MM.1S (cell line): ENCODE measurements around the gene TXLNA.

Experiments used
- DNase-seq: peaks from one replicate; pipeline ENCODE4 v3.0.0-alpha.2; 2015
- H2AFZ ChIP-seq: fragments of 300-600 bp; sonication (generic); 2 replicates; pipeline ENCODE4 v1.6.0; 2016; ENCODE audit warnings: antibody characterized with exemption, low read length
- H3F3A ChIP-seq: fragments of 300-600 bp; sonication (generic); 2 replicates; pipeline ENCODE4 v1.6.1; 2016; ENCODE audit warnings: mild to moderate bottlenecking, antibody characterized with exemption, low read length, moderate library complexity, mixed read lengths; ENCODE audit not compliant: insufficient read depth
- H3K27ac ChIP-seq: fragments of 300-600 bp; sonication (generic); 2 replicates; pipeline ENCODE4 v1.5.1; 2016; ENCODE audit warnings: mild to moderate bottlenecking, low read length
- H3K27me3 ChIP-seq: fragments of 300-600 bp; sonication (generic); replicated peaks from 2 replicates; pipeline ENCODE4 v1.6.0; 2016; ENCODE audit warnings: low read length; ENCODE audit not compliant: insufficient read depth
- H3K36me3 ChIP-seq: fragments of 300-600 bp; sonication (generic); replicated peaks from 2 replicates; pipeline ENCODE4 v1.6.1; 2016; ENCODE audit warnings: mild to moderate bottlenecking, low read length, mixed read lengths; ENCODE audit not compliant: insufficient read depth
- H3K4me1 ChIP-seq: fragments of 300-600 bp; sonication (generic); 2 replicates; pipeline ENCODE4 v1.6.1; 2016; ENCODE audit warnings: low read length, mixed read lengths
- H3K4me2 ChIP-seq: fragments of 300-600 bp; sonication (generic); 2 replicates; pipeline ENCODE4 v1.6.0; 2016; ENCODE audit warnings: low read depth, low read length
- H3K4me3 ChIP-seq: fragments of 300-600 bp; sonication (generic); 2 replicates; pipeline ENCODE4 v1.5.1; 2016; ENCODE audit warnings: low read length, mixed read lengths
- H3K79me2 ChIP-seq: fragments of 300-600 bp; sonication (generic); 2 replicates; pipeline ENCODE4 v1.6.1; 2016; ENCODE audit warnings: mixed run types, low read length, mixed read lengths
- H3K9ac ChIP-seq: fragments of 300-600 bp; sonication (generic); 2 replicates; pipeline ENCODE4 v1.6.1; 2016; ENCODE audit warnings: low read length, mixed read lengths
- H3K9me2 ChIP-seq: fragments of 300-600 bp; sonication (generic); replicated peaks from 2 replicates; pipeline ENCODE4 v1.6.1; 2016; ENCODE audit warnings: mild to moderate bottlenecking, low read length, mixed read lengths; ENCODE audit not compliant: insufficient read depth
- H3K9me3 ChIP-seq: fragments of 300-600 bp; sonication (generic); replicated peaks from 2 replicates; pipeline ENCODE4 v1.6.1; 2016; ENCODE audit warnings: mild to moderate bottlenecking, low read length, mixed read lengths; ENCODE audit not compliant: insufficient read depth
- H4K20me1 ChIP-seq: fragments of 300-600 bp; sonication (generic); 2 replicates; pipeline ENCODE4 v1.6.1; 2016; ENCODE audit warnings: mild to moderate bottlenecking, low read length, moderate library complexity, mixed read lengths; ENCODE audit not compliant: insufficient read depth
- EZH2 ChIP-seq: fragments of 300-600 bp; sonication (generic); optimal IDR thresholded peaks from 2 replicates; pipeline ENCODE3; 2017; ENCODE audit warnings: low read depth, mild to moderate bottlenecking, antibody characterized with exemption, low read length, mixed read lengths
- EZH2phosphoT487 ChIP-seq: fragments of 300-600 bp; sonication (generic); IDR thresholded peaks from 2 replicates; pipeline ENCODE4 v1.6.1; 2018; ENCODE audit warnings: antibody characterized with exemption, low read length
- TF ChIP-seq, protein P1 (sequence below): fragments of 300-600 bp; sonication (generic); IDR thresholded peaks from 2 replicates; pipeline ENCODE4 v1.5.1; 2016; ENCODE audit warnings: antibody characterized with exemption, low read length, mixed read lengths

The TXLNA gene

DNA sequence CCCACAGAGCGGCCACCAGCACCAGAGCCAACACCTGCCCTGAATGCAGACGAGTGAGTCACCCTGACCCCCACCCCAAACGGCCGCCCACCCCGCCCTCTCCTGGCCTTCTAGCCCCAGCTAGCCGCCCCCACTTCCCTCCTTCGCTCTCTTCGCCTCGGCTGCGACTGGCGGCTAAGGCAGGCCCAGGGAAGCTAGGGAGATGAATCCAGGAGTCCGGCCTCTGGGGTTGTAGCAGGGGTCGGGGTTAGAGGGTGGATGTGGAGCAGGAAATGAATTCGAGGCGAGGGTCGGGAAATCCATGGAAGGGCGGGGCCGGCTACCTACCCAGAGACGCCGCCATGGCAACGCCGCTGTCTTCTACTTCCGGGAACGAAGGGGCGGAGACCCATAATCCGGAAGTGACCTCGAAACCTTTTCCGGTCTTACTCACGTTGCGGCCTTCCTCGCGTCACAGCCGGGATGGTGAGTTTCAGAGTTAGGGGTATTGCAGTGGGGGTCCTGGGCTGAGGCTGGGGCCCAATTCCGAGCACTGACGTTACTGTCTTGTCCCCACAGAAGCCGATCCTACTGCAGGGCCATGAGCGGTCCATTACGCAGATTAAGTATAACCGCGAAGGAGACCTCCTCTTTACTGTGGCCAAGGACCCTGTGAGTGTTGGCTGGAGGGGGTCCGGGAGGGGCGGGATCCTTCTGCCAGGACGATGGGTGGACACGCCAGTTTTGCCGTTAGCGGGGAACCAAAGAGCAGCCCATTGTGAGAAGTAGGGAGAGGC lies 42.7 kb downstream of the TXLNA start, which contains the start of the genes EIF3I and TMEM234:
Gene EIF3I (plus strand): TSS at position 428 of the 776 bp plus-strand sequence. CDS start 35 bp downstream, at position 463.
Gene TMEM234 (minus strand): TSS at position 374 of the 776 bp plus-strand sequence. CDS start 31 bp downstream, at position 343.
- Histone ChIP-seq H3F3A (no peaks in the 10 kb centered on the region), H3K27me3 (no peaks in the 10 kb centered on the region), H2AFZ (peak within 1 kb of the TSS; percentile 60), H3K4me2 (peak within 1 kb of the TSS; percentile 84), H3K27ac (peak within 1 kb of the TSS; percentile 34; the same call in 1 of the 2 replicates), H3K79me2 (peaks cover 39% of the 10 kb centered on the region), H3K9ac (peak within 1 kb of the TSS; percentile 91), H3K9me2 (no peaks in the 10 kb centered on the region), H3K4me1 (peaks cover 5% of the 10 kb centered on the region; the same call in 1 of the 2 replicates), H3K9me3 (no peaks in the 10 kb centered on the region), H3K36me3 (0 out of 2 replicates have a peak, but pooled peaks cover 3% of the 10 kb centered on the region), H3K4me3 (peak within 1 kb of the TSS; percentile 77), H4K20me1 (no peaks in the 10 kb centered on the region)
- TF ChIP-seq EZH2phosphoT487 (no peak), EZH2 (no peak)
- TF ChIP-seq, protein P1, sequence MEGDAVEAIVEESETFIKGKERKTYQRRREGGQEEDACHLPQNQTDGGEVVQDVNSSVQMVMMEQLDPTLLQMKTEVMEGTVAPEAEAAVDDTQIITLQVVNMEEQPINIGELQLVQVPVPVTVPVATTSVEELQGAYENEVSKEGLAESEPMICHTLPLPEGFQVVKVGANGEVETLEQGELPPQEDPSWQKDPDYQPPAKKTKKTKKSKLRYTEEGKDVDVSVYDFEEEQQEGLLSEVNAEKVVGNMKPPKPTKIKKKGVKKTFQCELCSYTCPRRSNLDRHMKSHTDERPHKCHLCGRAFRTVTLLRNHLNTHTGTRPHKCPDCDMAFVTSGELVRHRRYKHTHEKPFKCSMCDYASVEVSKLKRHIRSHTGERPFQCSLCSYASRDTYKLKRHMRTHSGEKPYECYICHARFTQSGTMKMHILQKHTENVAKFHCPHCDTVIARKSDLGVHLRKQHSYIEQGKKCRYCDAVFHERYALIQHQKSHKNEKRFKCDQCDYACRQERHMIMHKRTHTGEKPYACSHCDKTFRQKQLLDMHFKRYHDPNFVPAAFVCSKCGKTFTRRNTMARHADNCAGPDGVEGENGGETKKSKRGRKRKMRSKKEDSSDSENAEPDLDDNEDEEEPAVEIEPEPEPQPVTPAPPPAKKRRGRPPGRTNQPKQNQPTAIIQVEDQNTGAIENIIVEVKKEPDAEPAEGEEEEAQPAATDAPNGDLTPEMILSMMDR: no peak
- peak; percentile 93 for DNase-seq

DNA sequence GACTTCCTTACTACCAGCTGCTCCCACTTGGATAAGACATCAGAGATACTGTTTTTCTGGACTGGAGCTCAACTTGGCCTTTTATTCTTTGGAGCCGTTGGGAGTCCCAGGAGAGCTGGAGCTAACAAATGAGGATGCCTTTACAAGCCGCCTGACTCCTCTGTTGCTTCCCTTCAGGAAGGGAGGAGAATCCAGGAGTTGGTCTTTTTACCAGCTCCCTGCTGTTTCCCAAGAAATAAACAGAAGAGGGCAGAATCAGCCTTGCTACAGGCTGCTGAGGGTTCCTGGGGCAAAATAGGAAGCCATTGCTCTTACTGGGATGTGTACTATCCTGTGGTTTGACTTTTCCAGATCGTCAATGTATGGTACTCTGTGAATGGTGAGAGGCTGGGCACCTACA lies 44.2 kb downstream of the TXLNA start:
- Histone ChIP-seq H3K36me3 (peaks cover 7% of the 10 kb centered on the region; the same call in 1 of the 2 replicates), H4K20me1 (no peaks in the 10 kb centered on the region), H3K9me2 (no peaks in the 10 kb centered on the region), H3F3A (no peaks in the 10 kb centered on the region), H3K27ac (no peak overlapping the region), H3K4me3 (no peak overlapping the region), H3K9ac (no peak overlapping the region), H2AFZ (no peak overlapping the region), H3K79me2 (peaks cover 39% of the 10 kb centered on the region), H3K27me3 (no peaks in the 10 kb centered on the region), H3K9me3 (no peaks in the 10 kb centered on the region), H3K4me1 (peaks cover 5% of the 10 kb centered on the region; the same call in 1 of the 2 replicates), H3K4me2 (peak overlapping the region; percentile 84; the same call in 1 of the 2 replicates)
- TF ChIP-seq, protein P1: no peak
- TF ChIP-seq EZH2phosphoT487 (no peak), EZH2 (no peak)
- no peak for DNase-seq

DNA sequence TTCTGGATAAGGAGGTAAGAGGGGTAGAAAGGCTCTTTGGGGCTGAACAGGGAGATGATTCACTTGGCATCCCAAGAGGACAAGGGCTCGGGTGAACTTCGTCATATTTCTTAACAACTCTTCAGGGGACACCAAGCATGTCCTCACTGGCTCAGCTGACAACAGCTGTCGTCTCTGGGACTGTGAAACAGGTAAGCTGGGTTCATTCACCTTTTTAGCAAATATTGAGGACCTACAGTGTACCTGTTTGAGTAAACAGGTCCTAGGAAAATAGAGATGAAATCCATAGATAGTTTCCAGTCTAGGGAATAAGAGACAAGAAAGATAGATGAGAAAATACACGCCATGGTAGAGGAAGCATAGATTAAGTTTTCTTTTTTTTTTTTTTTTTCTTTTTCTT lies 44.8 kb downstream of the TXLNA start:
- H3K27ac ChIP-seq: no peak overlapping the region
- H3K4me2 ChIP-seq: no peak overlapping the region
- H3K9me3 ChIP-seq: no peaks in the 10 kb centered on the region
- H2AFZ ChIP-seq: no peak overlapping the region
- no peaks in the 10 kb centered on the region for H3K9me2 ChIP-seq
- peaks cover 5% of the 10 kb centered on the region; the same call in 1 of the 2 replicates for H3K4me1 ChIP-seq
- DNase-seq: no peak
- H3K36me3 ChIP-seq: peaks cover 7% of the 10 kb centered on the region; the same call in 1 of the 2 replicates
- no peak overlapping the region for H3K4me3 ChIP-seq
- no peak overlapping the region for H3K9ac ChIP-seq
- peaks cover 39% of the 10 kb centered on the region for H3K79me2 ChIP-seq
- H4K20me1 ChIP-seq: no peaks in the 10 kb centered on the region
- TF ChIP-seq, protein P1: no peak
- TF ChIP-seq EZH2 (no peak), EZH2phosphoT487 (no peak)
- no peaks in the 10 kb centered on the region for H3F3A ChIP-seq
- H3K27me3 ChIP-seq: no peaks in the 10 kb centered on the region
